Measurements from ENCODE around the gene GAS7.
A peak's percentile ranks its signal among the peaks of the same experiment; 100 is the strongest.

Gene GAS7

DNA sequence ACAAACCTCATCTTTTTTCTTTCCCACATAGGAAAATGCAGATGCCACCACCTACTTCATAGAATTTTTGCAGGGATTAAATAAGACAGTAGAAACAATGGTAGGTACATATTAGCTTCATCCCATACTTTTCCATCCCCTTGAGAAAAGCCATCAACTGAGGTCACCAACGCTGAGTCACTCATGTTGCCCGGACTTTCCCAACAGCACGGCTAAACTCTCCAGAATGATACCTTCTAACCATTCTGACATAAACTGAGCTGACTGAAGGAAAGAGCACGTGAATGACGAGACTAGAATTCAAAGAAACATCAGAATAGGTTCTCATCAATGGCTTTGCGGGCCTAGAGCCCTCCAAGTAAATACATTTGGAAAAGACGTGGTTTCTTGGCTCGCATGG, 147.3 kb downstream of the GAS7 start:
- DNase-seq (ENCODE audit: low read depth), result peak; percentile 56
- H3K4me3 ChIP-seq (ENCODE audit: low read depth, low read length), result peak overlapping the region; percentile 60
- TF ChIP-seq, protein P1, sequence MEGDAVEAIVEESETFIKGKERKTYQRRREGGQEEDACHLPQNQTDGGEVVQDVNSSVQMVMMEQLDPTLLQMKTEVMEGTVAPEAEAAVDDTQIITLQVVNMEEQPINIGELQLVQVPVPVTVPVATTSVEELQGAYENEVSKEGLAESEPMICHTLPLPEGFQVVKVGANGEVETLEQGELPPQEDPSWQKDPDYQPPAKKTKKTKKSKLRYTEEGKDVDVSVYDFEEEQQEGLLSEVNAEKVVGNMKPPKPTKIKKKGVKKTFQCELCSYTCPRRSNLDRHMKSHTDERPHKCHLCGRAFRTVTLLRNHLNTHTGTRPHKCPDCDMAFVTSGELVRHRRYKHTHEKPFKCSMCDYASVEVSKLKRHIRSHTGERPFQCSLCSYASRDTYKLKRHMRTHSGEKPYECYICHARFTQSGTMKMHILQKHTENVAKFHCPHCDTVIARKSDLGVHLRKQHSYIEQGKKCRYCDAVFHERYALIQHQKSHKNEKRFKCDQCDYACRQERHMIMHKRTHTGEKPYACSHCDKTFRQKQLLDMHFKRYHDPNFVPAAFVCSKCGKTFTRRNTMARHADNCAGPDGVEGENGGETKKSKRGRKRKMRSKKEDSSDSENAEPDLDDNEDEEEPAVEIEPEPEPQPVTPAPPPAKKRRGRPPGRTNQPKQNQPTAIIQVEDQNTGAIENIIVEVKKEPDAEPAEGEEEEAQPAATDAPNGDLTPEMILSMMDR (IDR thresholded peaks at IDR 0.05; ENCODE audit: insufficient read depth, low read depth, low read length, missing control alignments), result no peak

DNA sequence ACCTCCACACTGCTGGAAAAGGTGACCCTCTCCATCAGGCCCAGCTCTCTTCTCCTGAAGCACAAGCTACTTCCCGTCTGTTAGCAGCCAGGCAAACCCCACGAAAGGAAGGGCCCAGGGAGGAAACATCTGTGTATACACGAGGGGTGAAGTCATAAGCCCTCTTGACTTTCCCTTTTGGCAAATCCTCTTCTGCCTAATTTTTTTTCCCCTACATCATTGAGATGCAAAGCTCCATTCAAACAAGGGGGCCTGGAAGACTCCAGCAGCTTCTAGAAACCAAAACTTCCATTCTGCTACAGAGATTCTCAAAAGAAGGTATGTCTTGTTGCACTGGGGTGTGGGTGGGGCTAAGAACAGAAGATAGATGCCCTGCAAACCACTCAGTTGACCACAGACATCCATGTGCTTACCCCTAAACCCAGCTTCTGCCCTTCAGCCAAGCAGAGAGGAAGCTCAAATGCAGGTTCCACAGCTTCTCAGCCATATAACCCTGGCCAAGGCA, 147.8 kb downstream of the GAS7 start:
- DNase-seq (ENCODE audit: low read depth), result peak; percentile 86
- peak overlapping the region; percentile 60 for H3K4me3 ChIP-seq (ENCODE audit: low read depth, low read length)
- TF ChIP-seq, protein P1 (IDR thresholded peaks at IDR 0.05; ENCODE audit: insufficient read depth, low read depth, low read length, missing control alignments), result no peak

GRCh38 chr17:10048629-10049350, 149.6 kb downstream of the GAS7 start:
- TF ChIP-seq, protein P1 (IDR thresholded peaks at IDR 0.05; ENCODE audit: insufficient read depth, low read depth, low read length, missing control alignments), result no peak
- H3K4me3 ChIP-seq (ENCODE audit: low read depth, low read length), result no peak overlapping the region
- no peak for DNase-seq (ENCODE audit: low read depth)

DNA sequence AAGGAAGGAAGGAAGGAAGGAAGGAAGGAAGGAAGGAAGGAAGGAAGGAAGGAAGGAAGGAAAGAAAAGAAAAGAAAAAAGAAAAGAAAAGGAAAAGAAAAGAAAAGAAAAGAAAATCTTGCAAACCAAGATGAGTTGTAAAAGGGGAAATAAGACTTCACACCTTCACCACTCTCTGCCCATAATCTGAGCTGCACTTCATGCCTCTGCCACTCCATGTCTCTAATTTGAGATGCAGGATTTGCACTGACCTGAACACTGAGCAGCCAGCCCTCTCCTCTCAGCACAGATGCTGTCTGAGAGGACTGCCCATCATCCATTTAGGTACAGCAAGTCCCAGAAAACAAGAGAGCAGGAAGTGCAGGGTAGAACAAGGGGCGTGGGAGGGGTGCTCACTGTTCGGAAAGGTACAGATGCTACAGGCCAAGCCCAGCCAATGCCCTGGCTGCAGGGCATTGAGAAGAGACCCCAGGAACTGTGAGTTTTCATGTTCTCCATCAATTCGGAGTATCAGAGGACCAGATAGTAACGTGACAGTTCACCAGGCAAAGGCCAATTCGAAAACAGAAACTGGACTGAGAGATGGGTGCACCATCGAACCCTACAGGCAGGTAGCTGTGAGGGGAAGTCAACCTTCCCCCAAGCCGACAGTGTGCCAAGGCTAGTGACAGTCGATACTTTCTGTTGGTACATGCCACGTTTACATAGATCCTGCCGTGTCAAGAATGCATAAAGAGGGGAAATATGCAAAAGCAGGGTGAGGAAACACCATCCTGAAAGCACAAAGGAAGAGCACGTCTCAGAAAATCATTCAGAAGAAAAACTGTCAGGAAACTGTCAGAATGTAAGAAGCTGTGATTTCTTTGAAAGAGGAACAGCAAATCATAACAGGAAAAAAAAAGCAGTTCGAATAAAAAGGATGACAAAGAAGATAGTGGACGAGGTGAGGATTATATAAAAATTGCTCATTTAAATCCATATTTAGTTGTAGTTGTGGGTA, 151.3 kb downstream of the GAS7 start:
- H3K4me3 ChIP-seq (ENCODE audit: low read depth, low read length), result peak overlapping the region; percentile 49
- TF ChIP-seq, protein P1 (IDR thresholded peaks at IDR 0.05; ENCODE audit: insufficient read depth, low read depth, low read length, missing control alignments), result no peak
- peak; percentile 80 for DNase-seq (ENCODE audit: low read depth)

GRCh38 chr17:10045871-10046658, 152.3 kb downstream of the GAS7 start:
- TF ChIP-seq, protein P1 (IDR thresholded peaks at IDR 0.05; ENCODE audit: insufficient read depth, low read depth, low read length, missing control alignments), result no peak

DNA sequence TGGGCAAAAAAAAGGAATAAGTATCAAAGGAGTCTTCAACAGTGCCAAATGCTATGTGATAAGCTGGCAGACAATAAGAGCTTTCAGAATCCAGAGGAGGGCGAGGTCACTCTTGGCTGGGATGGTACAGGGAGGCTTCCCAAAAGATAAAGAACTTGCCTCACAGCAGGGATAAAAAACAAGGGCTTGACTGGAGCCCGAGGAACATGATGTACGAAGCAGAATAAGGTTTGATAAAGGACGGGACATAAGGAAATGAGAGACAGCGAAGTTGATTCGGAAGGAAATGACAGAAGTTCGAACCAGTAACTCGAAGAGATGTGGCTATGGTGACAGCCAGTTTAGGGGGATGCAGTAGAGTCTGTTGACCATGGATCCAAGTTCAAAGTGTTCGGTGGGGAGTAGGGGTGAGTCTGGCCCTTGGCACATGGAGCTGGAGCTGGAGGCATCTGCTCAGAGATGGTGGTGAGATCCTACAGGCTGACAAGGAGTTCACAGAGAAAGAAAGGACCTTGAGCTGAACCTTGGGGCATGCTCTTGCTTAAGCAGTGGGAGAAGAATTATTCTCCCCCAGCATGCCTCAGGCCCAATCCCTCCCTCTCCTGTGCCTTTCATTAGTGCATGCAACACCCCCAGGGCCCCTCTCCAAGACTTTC, 155.7 kb downstream of the GAS7 start:
- no peak overlapping the region for H3K4me3 ChIP-seq (ENCODE audit: low read depth, low read length)
- DNase-seq (ENCODE audit: low read depth), result no peak
- TF ChIP-seq, protein P1 (IDR thresholded peaks at IDR 0.05; ENCODE audit: insufficient read depth, low read depth, low read length, missing control alignments), result no peak

More at GRCh38 chr17:10045871-10046658, 152.3 kb downstream of the GAS7 start:
- peak; percentile 52 for DNase-seq (ENCODE audit: low read depth)
- no peak overlapping the region for H3K4me3 ChIP-seq (ENCODE audit: low read depth, low read length)

Measured in GM12865 (cell line).